ENCODE results near the gene NEB.
"Not testable (repeated sequence)": the region's sequence is repeated elsewhere in the genome, so short reads cannot be mapped to it uniquely, and the experiment has no call there.

NEB gene

DNA sequence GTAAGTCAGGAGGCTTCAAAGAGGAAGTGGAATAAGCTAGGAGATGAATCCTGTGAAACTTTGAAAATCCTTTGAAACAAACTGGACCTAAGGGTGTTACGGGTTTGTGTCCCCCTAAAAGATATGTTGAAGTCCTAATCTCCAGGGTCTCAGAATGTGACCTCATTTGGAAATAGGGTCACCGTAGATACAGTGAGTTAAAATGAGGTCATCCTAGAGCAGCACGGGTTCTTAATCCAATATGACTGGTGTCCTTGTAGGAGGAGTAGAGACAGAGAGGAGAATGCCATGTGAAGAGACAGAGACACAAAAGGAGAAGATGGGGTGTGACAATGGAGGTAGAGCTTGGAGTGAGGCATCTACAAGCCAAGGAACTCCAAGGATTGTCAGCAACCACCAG, 26.9 kb upstream of the NEB start:
- no peak for DNase-seq

DNA sequence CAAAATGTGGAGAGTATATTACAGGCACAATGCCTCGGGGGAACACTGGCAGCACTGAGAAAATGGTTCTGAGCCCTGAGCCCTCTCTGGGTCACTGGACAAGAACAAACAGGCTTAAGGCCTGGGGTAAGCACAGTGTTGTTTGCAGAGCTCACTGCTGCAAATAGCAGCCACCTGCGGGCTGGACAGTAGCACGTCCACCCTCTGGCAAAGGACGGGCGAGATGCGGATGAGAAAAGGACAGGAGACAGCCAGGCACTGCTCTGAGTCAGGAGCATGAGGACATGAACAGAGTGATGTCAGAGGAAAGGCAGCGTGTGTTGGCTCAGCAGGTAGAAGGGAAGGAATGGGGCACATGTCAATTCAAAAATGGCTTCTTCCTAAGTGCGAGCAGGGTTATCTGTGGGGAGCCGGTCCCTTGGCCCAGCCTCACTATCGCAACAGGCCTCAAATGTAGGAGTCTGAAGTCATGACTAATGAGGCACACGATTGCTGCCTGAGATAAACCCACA, 25.9 kb upstream of the NEB start:
- no peak for DNase-seq

DNA sequence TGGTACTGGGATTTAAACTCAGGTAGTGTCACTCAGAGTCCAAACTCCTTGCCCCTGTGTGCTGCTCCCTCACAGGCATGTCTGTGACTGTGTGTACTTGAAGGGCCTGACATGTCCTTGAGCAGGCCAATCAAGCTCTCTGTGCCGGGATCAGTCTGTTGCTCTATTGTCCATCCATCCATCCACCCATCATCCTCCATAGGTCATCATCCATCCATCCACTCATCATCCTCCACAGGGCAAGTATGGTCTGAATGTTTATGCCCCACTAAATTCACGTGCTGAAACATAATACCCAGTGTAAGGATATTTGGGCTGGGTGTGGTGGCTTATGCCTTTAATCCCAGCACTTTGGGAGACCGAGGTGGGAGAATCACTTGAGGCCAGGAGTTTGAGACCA, 24.5 kb upstream of the NEB start:
- no peak for DNase-seq

DNA sequence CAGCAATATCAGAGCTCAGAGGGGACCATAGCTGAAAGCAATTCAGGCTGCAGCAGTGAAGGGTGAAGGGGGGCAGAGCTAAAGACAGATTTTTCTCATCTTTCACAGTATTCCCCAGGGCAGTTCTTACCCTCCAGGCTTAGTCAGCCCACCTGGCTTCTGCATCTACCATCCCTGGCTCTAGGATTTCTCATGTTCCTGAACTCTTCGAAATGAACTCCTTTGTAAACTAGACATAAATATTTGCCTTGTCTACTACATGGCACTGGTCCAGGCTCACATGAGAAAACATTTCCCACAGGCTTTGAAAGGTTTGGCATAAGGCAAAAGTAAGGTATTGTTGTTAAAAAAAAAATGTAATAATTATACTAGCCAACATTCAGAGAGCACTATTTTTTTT, 23.6 kb upstream of the NEB start:
- DNase-seq = no peak

GRCh38 chr2:151756820-151757219, 22.5 kb upstream of the NEB start:
- DNase-seq = no peak

DNA sequence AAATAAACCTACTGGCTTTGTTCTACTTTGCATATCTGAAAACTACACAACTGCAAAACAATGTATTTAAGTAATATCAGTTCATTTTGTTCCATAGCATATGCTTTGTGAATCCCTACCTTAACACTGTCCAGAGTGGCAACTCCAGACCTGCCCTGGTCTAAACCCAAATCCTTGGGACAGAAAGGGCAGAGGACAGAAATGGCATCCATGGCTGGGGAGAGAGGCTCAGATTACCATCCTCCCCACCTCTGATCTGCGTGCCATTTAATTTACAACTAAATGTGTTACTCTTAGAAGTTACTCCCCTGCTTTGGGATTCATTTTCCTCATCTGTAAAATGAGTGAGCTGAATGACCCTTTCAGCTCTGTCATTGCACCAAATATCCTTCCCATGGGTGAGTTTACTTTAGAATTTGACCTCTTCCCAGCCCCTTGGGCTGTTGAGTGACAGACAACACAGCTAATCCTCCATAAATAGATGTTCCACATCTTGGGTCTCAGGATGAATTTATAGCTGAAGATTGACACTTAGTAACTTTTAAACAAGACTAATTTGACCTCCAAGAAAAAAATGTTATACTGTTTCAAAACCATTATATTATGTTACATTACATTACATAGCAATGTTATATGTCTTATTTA, 20.1 kb upstream of the NEB start:
- no peak for DNase-seq

- no peak for DNase-seq
These were observed 19.3 kb upstream of the NEB start for GRCh38 chr2:151753540-151753939.

- not testable (repeated sequence) for DNase-seq
These were observed 11.0 kb upstream of the NEB start for GRCh38 chr2:151745261-151745660.

- no peak for DNase-seq
These were observed 3.9 kb downstream of the NEB start for GRCh38 chr2:151730262-151730975.

DNA sequence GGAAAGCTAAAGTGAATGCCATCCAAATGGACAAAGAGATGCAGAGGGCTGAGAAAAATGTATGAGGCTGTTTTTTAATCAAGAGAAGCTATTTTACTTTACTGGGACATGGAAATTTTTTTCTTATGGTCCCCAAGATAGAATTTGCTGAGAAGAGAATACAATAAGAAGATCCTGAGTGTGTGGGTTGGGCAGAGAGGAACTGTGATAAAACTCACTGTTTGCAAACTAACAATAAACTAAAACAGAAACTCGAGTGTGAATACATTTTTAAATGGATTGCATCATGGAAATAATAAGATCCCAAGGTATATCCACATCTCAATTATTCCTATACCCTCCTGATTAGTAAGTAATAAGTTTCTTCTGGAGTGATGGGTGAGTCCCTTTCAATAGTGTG, 4.4 kb downstream of the NEB start:
- DNase-seq = no peak

- no peak for DNase-seq
These were observed 4.9 kb downstream of the NEB start for GRCh38 chr2:151729415-151729811.

GRCh38 chr2:151728804-151729414, 5.4 kb downstream of the NEB start:
- DNase-seq = no peak

GRCh38 chr2:151727593-151728552, 6.4 kb downstream of the NEB start:
- no peak for DNase-seq

GRCh38 chr2:151721161-151721560, 13.1 kb downstream of the NEB start:
- DNase-seq = no peak

DNA sequence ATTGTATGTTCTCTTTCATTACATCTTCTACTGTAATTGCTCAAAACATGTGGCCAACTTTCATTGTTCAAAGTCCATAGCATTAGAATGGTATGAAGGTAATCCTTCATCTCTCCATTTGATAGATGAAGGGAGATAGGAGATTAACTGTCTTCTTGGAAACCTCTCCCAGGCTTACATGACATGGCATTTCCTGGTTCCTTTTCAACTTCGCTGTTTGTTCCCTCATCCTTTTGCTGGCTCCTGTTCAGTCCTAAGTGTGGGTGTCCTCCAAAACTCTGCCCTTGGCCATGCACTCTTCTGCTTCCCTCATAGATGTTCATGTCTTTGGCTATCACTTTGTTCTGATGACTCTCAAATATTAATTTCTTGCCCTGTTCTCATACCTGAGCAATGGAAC, 13.8 kb downstream of the NEB start:
- no peak for DNase-seq

DNA sequence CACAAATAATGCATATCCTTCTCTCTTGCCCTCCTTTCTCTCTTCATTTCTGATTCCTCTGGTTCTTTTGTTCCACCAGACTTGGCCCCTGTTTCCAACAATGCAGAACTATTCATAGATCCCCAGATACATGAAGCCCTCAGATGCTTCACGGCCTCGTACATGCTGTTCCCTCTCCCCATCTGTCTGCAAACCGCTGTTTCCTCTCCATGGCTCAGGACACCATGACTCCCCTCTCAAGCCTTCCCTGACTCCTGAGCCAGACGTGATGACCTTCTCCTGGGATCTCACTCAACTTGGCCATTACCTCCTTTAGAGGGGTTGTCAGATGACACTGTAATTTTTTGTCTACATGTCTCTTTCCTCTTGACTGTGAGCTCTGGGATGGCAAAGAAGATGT, 15.5 kb downstream of the NEB start:
- DNase-seq = no peak

- DNase-seq = no peak
These were observed 16.0 kb downstream of the NEB start for GRCh38 chr2:151718247-151718646.

DNA sequence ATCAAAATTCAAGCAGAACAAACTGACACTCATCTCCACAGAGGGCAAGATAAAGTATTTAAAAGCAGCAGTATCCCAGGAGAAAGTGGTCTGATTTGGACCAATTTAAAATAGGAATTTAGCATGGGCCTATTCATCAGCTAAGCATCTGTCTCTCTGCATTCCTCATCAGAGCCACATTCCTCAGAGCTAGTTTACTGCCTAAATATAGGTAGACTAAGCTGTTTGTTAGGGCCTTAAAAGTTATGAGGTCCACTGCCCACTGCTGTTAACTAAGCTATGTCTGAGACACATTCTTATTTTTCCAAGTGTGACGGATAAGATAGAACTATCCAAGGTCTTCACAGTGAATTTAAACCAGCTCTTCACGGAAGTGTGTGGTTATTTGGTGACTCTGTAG, 17.6 kb downstream of the NEB start:
- no peak for DNase-seq

- DNase-seq = no peak
These were observed 20.9 kb downstream of the NEB start for GRCh38 chr2:151713291-151713903.

DNA sequence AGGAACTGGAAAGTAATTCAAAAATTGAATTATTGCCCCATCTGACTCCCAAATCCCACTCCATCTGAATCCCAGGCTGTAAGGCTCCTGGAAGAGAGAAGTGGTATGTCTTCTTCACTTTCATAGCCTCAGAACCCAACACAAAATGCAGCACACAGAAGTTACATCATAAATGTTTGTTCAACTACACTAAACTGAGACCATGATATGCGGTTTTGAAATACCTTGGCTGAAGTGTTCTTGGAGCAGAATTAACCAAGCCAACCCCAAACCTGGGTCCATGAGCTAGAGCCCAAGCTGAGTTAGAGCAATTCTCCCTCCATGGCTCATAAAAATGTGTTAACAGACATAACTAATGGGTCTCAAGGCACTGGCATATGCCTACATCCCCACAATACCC, 23.3 kb downstream of the NEB start:
- no peak for DNase-seq

- no peak for DNase-seq
These were observed 25.5 kb downstream of the NEB start for GRCh38 chr2:151708788-151709187.

GRCh38 chr2:151707857-151708256, 26.4 kb downstream of the NEB start:
- DNase-seq = no peak
